DMS 273 (cell line): Measurements from ENCODE around the gene ARL4A.

Experiments used
- DNase-seq: peaks from one replicate; lab custom pipeline; 2025; ENCODE audit not compliant: unreplicated experiment; lab: John Stamatoyannopoulos, UW

The ARL4A gene

GRCh38 chr7:12722636-12723605 is 35.5 kb downstream of the ARL4A start:
- no peak for DNase-seq

- DNase-seq, result no peak
Measured at GRCh38 chr7:12725575-12726316, 38.3 kb downstream of the ARL4A start.

- no peak for DNase-seq
Measured at GRCh38 chr7:12726908-12727307, 39.5 kb downstream of the ARL4A start.

GRCh38 chr7:12727455-12728191 is 40.2 kb downstream of the ARL4A start:
- DNase-seq, result no peak

- peak; percentile 18 for DNase-seq
Measured at GRCh38 chr7:12728192-12728538, 40.7 kb downstream of the ARL4A start.

GRCh38 chr7:12729112-12729511 is 41.7 kb downstream of the ARL4A start:
- peak; percentile 72 for DNase-seq

- no peak for DNase-seq
Measured at GRCh38 chr7:12730523-12730922, 43.1 kb downstream of the ARL4A start.

- peak; percentile 18 for DNase-seq
Measured at GRCh38 chr7:12731214-12731656, 43.8 kb downstream of the ARL4A start.

GRCh38 chr7:12731775-12732174 is 44.3 kb downstream of the ARL4A start:
- DNase-seq, result no peak

GRCh38 chr7:12732428-12732827 is 45.0 kb downstream of the ARL4A start:
- no peak for DNase-seq

GRCh38 chr7:12735923-12736322 is 48.5 kb downstream of the ARL4A start:
- no peak for DNase-seq

- DNase-seq, result no peak
Measured at GRCh38 chr7:12737373-12737772, 49.9 kb downstream of the ARL4A start.

GRCh38 chr7:12737836-12738235 is 50.4 kb downstream of the ARL4A start:
- DNase-seq, result no peak

- DNase-seq, result no peak
Measured at GRCh38 chr7:12738665-12739064, 51.2 kb downstream of the ARL4A start.
